Esophagus squamous epithelium (tissue), 5 donors: ENCODE results near the gene WBP1L. TPM values are rescaled to one million over a fixed set of nuclear protein-coding genes. Genes with fewer than 3 reads are reported as not detected.

Experiments
- DNase-seq: peaks from one replicate; lab custom pipeline; 2025; lab: John Stamatoyannopoulos, UW
- H3K27ac ChIP-seq, 4 donors: fragments of 200-600 bp; sonication (generic); one replicate each; pipeline ENCODE4 v1.5.1; 2016 to 2019; ENCODE audit warnings: mild to moderate bottlenecking in 1 of 4
- H3K27me3 ChIP-seq, 4 donors: fragments of 200-600 bp; sonication (generic); 1 replicate in 3 of 4; 2 replicates in 1 of 4; pipeline versions ENCODE4 v1.5.1 to v1.6.0; 2017 to 2021; ENCODE audit warnings: antibody characterized with exemption in 1 of 4
- H3K36me3 ChIP-seq, 3 donors: fragments of 200-600 bp; sonication (generic); one replicate each; pipeline ENCODE4 v1.5.1; 2016 to 2019
- H3K4me1 ChIP-seq, 3 donors: fragments of 200-600 bp; sonication (generic); one replicate each; pipeline ENCODE4 v1.5.1; 2017 to 2019
- H3K4me3 ChIP-seq, 4 donors: fragments of 200-600 bp; sonication (generic); 1 replicate in 3 of 4; 2 replicates in 1 of 4; pipeline ENCODE4 v1.5.1; 2016 to 2019; ENCODE audit warnings: mild to moderate bottlenecking in 2 of 4, moderate library complexity in 1 of 4
- H3K9me3 ChIP-seq, 3 donors: fragments of 200-600 bp; sonication (generic); one replicate each; pipeline ENCODE4 v1.5.1; 2016 to 2019
- CTCF ChIP-seq, 6 experiments: fragments of 450-650 bp in 4 of 6; fragments of 200-600 bp in 2 of 6; sonication (generic) in 2 of 6; IDR thresholded peaks; one replicate each; pipeline ENCODE4 v1.5.1; 2016 to 2019; ENCODE audit warnings: antibody characterized with exemption in 6 of 6, mild to moderate bottlenecking in 4 of 6, moderate library complexity in 4 of 6
- POLR2A ChIP-seq, 4 donors: fragments of 450-650 bp; IDR thresholded peaks; one replicate each; pipeline ENCODE4 v1.6.1; 2017; ENCODE audit warnings: antibody characterized with exemption in 4 of 4, mild to moderate bottlenecking in 4 of 4, moderate library complexity in 3 of 4
- whole genome bisulfite sequencing, 2 donors: methylation state at CpG; one replicate each; pipeline ENCODE4 v1.1.5; 2018; 5-methylcytosine and 5-hydroxymethylcytosine counted together
- intact Hi-C: fragments of 100-400 bp; cut with DNase I; formaldehyde crosslinking; loops from one replicate; pipeline ENCODE4 v1.15.0; 2022
- total RNA-seq, 4 donors: library from RNA; depleted of rRNA; stranded (reverse); fragments of >200 nt; gene quantifications; one replicate each; pipeline ENCODE4 v1.1.0, GENCODE V29; 2016
- donor health status: DM: yes; HTN: yes; CAD: no.

The WBP1L gene
- total RNA-seq, 4 donors from 2014 or later: 40.6 to 61.4 (median 49.1) TPM

DNA sequence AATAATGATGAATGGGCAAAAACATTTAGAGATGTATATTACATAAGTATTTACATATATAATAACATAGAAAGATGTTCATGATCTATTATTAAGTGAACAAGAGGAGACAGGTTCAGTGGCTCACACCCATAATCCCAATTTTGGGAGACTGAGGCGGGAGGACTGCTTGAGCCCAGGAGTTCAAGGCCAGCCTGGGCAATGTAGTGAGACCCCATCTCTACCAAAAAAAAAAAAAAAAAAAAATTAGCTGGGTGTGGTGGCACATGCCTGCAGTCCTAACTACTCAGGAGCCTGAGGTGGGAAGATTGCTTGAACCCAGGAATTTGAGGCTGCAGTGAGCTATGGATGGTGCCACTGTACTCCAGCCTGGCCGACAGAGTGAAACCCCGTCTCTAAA is 42.0 kb upstream of the WBP1L start:
- Histone ChIP-seq H3K27me3 (no peaks in the 10 kb centered on the region), H3K9me3 (no peaks in the 10 kb centered on the region), H3K27ac (no peak overlapping the region), H3K4me1 (no peaks in the 10 kb centered on the region), H3K4me3 (no peak overlapping the region), H3K36me3 (peaks cover 0 to 30% (median 3%) of the 10 kb centered on the region in 3 donors)
- 94 to 97% methylated on average over 3 of the region's 3 CpGs for WGBS, 2 donors
- TF ChIP-seq POLR2A (IDR thresholded peaks at IDR 0.05) (no peak), CTCF (IDR thresholded peaks at IDR 0.05) (no peak)
- DNase-seq: no peak
- intact Hi-C loops: no loop called here

GRCh38 chr10:102702742-102703141 is 41.0 kb upstream of the WBP1L start:
- no peak for DNase-seq
- H3K27me3 ChIP-seq: no peaks in the 10 kb centered on the region
- WGBS, 2 donors: 90 to 92% methylated on average over 2 of the region's 2 CpGs
- no peak overlapping the region for H3K27ac ChIP-seq
- H3K4me1 ChIP-seq: peaks cover 0 to 7% (median 3%) of the 10 kb centered on the region in 3 donors
- H3K36me3 ChIP-seq: peaks cover 0 to 22% (median 0%) of the 10 kb centered on the region in 3 donors
- no peak overlapping the region for H3K4me3 ChIP-seq
- intact Hi-C loops: no loop called here
- TF ChIP-seq CTCF (IDR thresholded peaks at IDR 0.05) (no peak), POLR2A (IDR thresholded peaks at IDR 0.05) (no peak)
- H3K9me3 ChIP-seq: no peaks in the 10 kb centered on the region

DNA sequence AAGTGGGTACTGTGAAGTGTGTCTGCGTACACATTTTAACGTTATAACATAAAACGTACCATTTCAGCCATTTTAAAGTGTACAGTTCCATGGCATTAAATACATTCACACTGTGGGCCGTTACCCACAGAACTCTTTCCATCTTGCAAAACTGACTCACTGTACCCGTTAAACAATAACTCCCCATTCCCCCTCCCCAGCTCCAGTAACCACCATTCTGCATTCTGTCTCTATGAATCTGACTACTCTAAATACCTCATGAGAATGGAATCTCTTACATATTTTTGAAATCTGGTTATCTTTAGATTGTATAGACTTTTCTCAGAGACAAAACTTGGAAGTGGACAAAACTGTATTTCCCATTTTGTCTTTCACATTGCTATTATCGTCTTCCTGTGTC is 38.8 kb upstream of the WBP1L start:
- WGBS, 2 donors: 87 to 89% methylated on average over 6 of the region's 6 CpGs
- Histone ChIP-seq H3K27me3 (no peaks in the 10 kb centered on the region), H3K4me3 (no peak overlapping the region), H3K9me3 (no peaks in the 10 kb centered on the region), H3K4me1 (peaks cover 0 to 9% (median 7%) of the 10 kb centered on the region in 3 donors), H3K36me3 (peaks cover 0 to 7% (median 0%) of the 10 kb centered on the region in 3 donors), H3K27ac (no peak overlapping the region)
- intact Hi-C loops: no loop called here
- no peak for DNase-seq
- no peak for TF ChIP-seq POLR2A (IDR thresholded peaks at IDR 0.05)
- TF ChIP-seq CTCF (IDR thresholded peaks at IDR 0.05): no peak

GRCh38 chr10:102705531-102705930 is 38.2 kb upstream of the WBP1L start:
- H3K9me3 ChIP-seq: no peaks in the 10 kb centered on the region
- no peak for DNase-seq
- intact Hi-C loops: no loop called here
- H3K4me3 ChIP-seq: no peak overlapping the region
- peaks cover 0 to 13% (median 9%) of the 10 kb centered on the region in 3 donors for H3K4me1 ChIP-seq
- WGBS, 2 donors: 66 to 68% methylated on average over 2 of the region's 2 CpGs
- no peak overlapping the region for H3K27ac ChIP-seq
- no peaks in the 10 kb centered on the region for H3K27me3 ChIP-seq
- peaks cover 0 to 7% (median 0%) of the 10 kb centered on the region in 3 donors for H3K36me3 ChIP-seq
- no peak for TF ChIP-seq POLR2A (IDR thresholded peaks at IDR 0.05)
- TF ChIP-seq CTCF (IDR thresholded peaks at IDR 0.05): no peak

DNA sequence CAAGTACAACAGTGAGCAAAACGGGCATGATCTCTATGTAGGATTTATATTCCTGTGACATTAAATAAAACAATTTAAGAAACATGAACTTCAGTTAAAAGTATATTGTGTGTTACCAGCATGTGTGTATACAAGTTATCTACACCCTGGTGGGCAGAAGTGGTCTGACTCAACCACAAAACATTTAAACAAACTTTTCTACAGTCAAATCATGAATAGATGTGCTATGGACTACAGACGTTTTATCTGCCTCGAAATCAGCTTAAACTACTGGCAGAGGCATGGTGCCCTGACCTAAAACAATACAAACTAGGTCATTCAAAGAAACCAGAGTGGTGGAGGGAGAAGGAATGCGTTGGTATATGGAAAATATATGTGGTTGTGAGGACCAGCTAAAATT is 33.1 kb upstream of the WBP1L start:
- H3K4me3 ChIP-seq: no peak overlapping the region
- no peak for DNase-seq
- H3K9me3 ChIP-seq: no peaks in the 10 kb centered on the region
- WGBS, 2 donors: 40 to 45% methylated on average over 4 of the region's 4 CpGs
- intact Hi-C loops: no loop called here
- H3K4me1 ChIP-seq: peaks cover 8 to 49% (median 12%) of the 10 kb centered on the region in 3 donors
- H3K36me3 ChIP-seq: no peaks in the 10 kb centered on the region
- peak overlapping the region in 1 of 4 donors; percentile 42 for H3K27ac ChIP-seq
- TF ChIP-seq POLR2A (IDR thresholded peaks at IDR 0.05): no peak
- peak in 1 of 6 experiments; percentile 6 for TF ChIP-seq CTCF (IDR thresholded peaks at IDR 0.05)
- H3K27me3 ChIP-seq: no peaks in the 10 kb centered on the region
